Astrocyte (in vitro differentiated cells and primary cell): ENCODE data around the gene CALCOCO1.

Experiments used
- CTCF ChIP-seq: IDR thresholded peaks from 2 replicates; pipeline ENCODE4 v1.5.1; 2011; ENCODE audit warnings: low read depth, mild to moderate bottlenecking, inconsistent platforms, low read length, moderate library complexity; ENCODE audit not compliant: insufficient read depth
- EZH2 ChIP-seq: IDR thresholded peaks from 2 replicates; pipeline ENCODE4 v1.6.1; 2012; ENCODE audit warnings: mild to moderate bottlenecking, low read length, inconsistent platforms; ENCODE audit not compliant: insufficient read depth

GRCh38 chr12:53733807-53734200 is 6.6 kb upstream of the CALCOCO1 start:
- TF ChIP-seq CTCF (no peak), EZH2 (no peak)
